D721Med (cell line): ENCODE results near the gene PLEKHM3.

Experiments used
- DNase-seq: peaks from one replicate; pipeline ENCODE4 v3.0.0; 2011; ENCODE audit warnings: low spot score; ENCODE audit not compliant: insufficient read length
- FAIRE-seq: peaks from 2 replicates; lab custom pipeline; 2011; peaks lifted over from hg19 to GRCh38; lab: Jason Lieb, UNC
- TF ChIP-seq, protein P1 (sequence below): IDR thresholded peaks from 2 replicates; pipeline ENCODE4 v1.5.1; 2012; ENCODE audit warnings: mild to moderate bottlenecking, control low read depth; ENCODE audit not compliant: insufficient read depth; ENCODE audit errors: missing control alignments

The PLEKHM3 gene

DNA sequence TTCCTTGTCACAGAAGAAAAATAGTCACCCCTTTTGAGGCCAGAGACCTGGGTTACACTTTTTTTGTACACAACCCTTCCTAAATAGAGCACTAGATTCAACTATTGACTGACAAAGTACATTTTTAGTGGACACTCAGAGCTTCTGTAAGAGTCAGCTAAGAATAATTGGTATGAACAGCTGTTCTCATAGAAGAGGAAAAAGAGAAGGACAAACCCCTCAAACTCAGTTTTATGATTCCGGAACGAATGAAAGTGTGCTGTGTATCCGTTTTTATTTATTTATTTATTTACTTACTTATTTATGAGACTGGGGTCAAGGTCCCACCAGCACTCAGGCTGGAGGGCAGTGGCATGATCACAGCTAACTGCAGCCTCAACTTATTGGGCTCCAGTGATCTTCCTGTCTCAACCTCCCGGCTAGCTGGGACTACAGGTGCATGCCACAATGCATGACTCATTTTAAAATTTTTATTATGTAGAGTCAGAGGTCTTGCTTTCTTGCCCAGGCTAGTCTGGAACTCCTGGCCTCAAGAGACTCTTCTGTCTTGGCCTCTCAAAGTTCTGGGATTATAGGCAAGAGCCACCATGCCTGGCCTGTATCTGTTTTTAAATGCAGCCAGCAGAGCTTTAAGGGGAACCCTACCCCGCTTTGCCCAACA, 219.6 kb downstream of the PLEKHM3 start:
- DNase-seq = no peak
- TF ChIP-seq, protein P1, sequence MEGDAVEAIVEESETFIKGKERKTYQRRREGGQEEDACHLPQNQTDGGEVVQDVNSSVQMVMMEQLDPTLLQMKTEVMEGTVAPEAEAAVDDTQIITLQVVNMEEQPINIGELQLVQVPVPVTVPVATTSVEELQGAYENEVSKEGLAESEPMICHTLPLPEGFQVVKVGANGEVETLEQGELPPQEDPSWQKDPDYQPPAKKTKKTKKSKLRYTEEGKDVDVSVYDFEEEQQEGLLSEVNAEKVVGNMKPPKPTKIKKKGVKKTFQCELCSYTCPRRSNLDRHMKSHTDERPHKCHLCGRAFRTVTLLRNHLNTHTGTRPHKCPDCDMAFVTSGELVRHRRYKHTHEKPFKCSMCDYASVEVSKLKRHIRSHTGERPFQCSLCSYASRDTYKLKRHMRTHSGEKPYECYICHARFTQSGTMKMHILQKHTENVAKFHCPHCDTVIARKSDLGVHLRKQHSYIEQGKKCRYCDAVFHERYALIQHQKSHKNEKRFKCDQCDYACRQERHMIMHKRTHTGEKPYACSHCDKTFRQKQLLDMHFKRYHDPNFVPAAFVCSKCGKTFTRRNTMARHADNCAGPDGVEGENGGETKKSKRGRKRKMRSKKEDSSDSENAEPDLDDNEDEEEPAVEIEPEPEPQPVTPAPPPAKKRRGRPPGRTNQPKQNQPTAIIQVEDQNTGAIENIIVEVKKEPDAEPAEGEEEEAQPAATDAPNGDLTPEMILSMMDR = no peak
- no peak for FAIRE-seq

DNA sequence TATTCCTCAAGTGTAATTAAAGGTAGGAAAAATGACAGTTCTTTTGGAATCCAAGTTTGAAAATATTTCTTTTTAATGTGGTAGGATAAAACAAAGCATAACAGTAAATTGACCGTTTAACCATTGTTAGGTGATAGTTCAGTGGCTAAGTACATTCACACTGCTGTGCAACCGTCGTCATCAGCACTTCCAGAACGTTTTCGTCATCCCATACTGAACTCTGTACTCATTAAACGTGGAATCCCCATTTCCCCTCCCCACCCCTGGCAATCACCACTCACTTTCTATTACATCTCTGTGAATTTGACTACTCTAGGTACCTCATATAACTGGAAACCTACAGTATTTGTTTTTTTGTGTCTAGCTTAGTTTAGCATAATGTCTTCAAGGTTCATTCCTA, 222.7 kb downstream of the PLEKHM3 start:
- TF ChIP-seq, protein P1 = no peak
- no peak for FAIRE-seq
- DNase-seq = no peak

DNA sequence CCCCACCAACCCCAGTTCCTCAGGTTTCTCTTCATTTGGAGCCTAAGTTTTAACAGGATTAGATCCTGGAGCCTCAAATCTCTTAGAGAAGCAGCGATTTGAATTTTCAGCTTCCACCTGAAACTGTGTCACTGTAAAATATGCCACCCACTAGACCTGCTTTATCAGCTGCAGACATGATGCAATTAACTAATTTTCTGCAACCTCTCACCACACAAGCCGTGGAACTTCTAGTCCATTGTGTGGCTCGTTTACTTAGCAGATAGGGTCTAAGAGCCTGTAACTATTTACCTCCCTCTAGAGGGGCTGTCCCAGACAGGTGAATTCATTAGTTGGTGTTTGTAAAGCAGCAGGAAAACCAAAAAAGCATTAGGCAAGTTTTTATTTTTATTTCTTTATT, 224.1 kb downstream of the PLEKHM3 start:
- TF ChIP-seq, protein P1 = no peak
- no peak for DNase-seq
- no peak for FAIRE-seq

DNA sequence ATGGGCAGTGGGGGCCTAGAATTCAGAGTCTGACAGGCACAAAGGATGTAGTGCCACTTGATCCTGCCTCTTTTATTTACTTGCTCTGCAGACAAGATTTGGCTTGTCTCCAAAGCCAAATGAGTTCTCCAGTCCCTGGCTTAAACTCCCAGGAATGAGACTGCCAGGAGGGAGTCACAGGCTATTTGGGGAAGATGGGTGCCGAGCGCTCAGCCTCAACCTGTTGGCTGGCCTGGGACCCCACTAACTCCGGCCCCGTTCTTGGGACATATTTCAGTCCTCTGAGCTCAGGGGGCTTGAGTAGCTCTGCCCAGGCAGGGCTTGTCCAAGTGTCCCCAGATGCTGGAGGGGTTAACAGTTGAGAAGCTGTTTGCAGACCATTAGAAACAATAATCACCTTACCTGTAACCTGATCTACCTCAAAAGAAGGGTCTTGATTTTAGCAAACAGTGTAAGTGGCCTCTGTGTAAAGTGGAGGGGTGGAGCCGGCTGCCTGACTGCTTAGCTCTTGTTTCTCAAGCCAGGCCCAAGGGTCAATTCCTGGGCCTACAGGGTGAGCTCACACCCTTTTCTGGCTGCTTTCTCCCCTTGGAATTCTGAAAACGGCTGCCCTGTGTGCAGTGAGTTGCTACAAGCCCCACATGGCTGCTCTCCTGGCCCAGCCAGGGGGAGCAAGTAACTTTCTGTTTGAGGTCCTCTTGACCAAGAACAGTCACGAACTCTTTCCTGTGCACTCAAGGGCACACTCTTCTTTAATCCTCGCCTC, 228.6 kb downstream of the PLEKHM3 start:
- TF ChIP-seq, protein P1 = no peak
- no peak for DNase-seq
- FAIRE-seq = no peak

DNA sequence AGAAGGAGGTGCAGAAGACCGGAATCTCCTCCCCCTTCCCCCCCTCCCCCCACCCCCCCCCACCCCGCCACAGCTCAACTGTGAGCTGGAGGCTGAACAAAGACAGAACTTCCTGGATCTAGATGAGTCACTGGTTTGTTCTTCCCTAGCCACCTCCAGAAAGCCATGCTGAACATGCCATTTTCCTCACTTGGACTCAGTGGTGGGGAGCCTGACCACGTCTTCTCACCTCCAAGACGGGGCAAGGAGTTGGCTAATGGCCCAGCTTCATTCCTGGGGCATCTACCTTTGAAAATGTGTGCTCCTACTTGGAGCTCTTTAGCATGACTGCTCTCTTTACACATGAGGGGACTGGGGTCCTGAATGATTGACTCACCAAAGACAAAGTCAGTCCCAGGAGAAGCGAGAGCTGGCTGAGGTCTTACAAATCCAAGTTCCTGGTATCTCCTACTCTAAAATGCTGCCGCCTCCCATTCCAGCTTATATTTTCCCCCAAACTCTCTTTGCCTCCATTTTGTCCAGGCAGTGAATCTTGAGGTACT, 233.0 kb downstream of the PLEKHM3 start:
- FAIRE-seq (no peak), DNase-seq (no peak)
- TF ChIP-seq, protein P1 = no peak

DNA sequence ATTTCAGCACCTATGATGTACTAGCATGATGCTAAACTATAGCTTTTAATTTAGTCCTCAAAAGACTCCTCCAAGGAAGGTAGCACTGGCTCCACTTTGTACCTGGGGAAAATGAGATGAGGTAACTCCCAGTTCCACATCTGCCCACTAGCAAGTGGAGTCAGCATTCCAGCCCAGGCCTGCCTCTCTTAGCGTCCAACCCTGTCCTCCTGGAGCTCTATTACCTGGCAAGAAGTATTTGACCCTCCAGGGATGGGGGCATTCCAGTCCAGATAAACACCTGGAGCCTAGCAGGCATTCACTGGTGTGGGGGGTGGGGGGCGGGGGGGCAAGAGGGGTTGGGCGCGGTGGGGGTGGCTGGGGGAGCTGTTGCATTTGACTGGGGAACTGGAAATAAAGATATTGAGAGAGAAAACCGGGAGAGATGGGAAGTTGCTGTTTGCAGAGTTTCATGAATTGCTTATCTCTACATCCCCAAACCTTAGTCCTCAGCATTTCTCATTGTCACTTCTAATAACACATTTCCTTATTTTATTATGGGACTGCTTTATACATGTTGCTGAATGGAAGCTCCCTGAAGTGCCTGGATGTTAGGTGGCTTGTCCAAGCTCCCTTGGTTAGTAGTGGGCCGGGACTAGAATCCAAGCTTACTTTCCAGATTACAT, 233.6 kb downstream of the PLEKHM3 start:
- no peak for FAIRE-seq
- TF ChIP-seq, protein P1 = no peak
- DNase-seq = no peak
